ENCODE results near the gene DRC7.

DNA sequence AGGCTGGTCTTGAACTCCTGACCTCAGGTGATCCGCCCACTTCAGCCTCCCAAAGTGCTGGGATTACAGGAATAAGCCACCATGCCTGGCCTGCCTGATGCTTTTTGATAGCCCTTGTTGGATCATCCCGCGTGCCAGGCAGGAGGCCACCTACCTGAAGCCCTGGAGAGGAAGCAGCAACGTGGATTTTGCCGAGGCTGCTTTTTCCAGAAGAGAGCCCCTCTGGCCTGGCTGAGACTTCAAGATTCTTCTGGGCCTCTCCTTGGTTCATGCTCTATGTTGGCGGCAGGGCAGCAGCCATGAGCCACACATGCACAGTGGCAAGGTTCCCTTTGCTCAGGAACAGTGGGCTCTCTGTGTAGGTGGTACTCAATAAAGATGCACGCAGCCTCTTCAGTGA, 52.5 kb downstream of the DRC7 start:
- no peak for TF ChIP-seq TAF1 (conservative IDR thresholded peaks at IDR 0.05)
- TF ChIP-seq, protein P1, sequence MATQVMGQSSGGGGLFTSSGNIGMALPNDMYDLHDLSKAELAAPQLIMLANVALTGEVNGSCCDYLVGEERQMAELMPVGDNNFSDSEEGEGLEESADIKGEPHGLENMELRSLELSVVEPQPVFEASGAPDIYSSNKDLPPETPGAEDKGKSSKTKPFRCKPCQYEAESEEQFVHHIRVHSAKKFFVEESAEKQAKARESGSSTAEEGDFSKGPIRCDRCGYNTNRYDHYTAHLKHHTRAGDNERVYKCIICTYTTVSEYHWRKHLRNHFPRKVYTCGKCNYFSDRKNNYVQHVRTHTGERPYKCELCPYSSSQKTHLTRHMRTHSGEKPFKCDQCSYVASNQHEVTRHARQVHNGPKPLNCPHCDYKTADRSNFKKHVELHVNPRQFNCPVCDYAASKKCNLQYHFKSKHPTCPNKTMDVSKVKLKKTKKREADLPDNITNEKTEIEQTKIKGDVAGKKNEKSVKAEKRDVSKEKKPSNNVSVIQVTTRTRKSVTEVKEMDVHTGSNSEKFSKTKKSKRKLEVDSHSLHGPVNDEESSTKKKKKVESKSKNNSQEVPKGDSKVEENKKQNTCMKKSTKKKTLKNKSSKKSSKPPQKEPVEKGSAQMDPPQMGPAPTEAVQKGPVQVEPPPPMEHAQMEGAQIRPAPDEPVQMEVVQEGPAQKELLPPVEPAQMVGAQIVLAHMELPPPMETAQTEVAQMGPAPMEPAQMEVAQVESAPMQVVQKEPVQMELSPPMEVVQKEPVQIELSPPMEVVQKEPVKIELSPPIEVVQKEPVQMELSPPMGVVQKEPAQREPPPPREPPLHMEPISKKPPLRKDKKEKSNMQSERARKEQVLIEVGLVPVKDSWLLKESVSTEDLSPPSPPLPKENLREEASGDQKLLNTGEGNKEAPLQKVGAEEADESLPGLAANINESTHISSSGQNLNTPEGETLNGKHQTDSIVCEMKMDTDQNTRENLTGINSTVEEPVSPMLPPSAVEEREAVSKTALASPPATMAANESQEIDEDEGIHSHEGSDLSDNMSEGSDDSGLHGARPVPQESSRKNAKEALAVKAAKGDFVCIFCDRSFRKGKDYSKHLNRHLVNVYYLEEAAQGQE (IDR thresholded peaks at IDR 0.05): no peak
- no peak for TF ChIP-seq GABPA (IDR thresholded peaks at IDR 0.05 in 1 of 2, conservative IDR thresholded peaks at IDR 0.05 in 1 of 2)
- TF ChIP-seq, protein P2, sequence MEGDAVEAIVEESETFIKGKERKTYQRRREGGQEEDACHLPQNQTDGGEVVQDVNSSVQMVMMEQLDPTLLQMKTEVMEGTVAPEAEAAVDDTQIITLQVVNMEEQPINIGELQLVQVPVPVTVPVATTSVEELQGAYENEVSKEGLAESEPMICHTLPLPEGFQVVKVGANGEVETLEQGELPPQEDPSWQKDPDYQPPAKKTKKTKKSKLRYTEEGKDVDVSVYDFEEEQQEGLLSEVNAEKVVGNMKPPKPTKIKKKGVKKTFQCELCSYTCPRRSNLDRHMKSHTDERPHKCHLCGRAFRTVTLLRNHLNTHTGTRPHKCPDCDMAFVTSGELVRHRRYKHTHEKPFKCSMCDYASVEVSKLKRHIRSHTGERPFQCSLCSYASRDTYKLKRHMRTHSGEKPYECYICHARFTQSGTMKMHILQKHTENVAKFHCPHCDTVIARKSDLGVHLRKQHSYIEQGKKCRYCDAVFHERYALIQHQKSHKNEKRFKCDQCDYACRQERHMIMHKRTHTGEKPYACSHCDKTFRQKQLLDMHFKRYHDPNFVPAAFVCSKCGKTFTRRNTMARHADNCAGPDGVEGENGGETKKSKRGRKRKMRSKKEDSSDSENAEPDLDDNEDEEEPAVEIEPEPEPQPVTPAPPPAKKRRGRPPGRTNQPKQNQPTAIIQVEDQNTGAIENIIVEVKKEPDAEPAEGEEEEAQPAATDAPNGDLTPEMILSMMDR (IDR thresholded peaks at IDR 0.05; ENCODE audit: low read depth, low read length, missing input control): no peak
- no peak for TF ChIP-seq RAD21 (IDR thresholded peaks at IDR 0.05)
- TF ChIP-seq JUND (IDR thresholded peaks at IDR 0.05): no peak
